Stimulated activated CD4-positive, alpha-beta T cell treated with anti-CD3 and anti-CD28 coated beads, Interleukin-12 subunit alpha, Interleukin-12 subunit beta, amount 100 ng/mL, for 48 hours (primary cell): Measurements from ENCODE around the gene KEL.

Source experiments
- DNase-seq, 3 donors: peaks; one replicate each; pipeline ENCODE4 v3.0.0-alpha.2; 2020; ENCODE audit warnings: low read depth in 2 of 3, low spot score in 1 of 3

Gene KEL

DNA sequence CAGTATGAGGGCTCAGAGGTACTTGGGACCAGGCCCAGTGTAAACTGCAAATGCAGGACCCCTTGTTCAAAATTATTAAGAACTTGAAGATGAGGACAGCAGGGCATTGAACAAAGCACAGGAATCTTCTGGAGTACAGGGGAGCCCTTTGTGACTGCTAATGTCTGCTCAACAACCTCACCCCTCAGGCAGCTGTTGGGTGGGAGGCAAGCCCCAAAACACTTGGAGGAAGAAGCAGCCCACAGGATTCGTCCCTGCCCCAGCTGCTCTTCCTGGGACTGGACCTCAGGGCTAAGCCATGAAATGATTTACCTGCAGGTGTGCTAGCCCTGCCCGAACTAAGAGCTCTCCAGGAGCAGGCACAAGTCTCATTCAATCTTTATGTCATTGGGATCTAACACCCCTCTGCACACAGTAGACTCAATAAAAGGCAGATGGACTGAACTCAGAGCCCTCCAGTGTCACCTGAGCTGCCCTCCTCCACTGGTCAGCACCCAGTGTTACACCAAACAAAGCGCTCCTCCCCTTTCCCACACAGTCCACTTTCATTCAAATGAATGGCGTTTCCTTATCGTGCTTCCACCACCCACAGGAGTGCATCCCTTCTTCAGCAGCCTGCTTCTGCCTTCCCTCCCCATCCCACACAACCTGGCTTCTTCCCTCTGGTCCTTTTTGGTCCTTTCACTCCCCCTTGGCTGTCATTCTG is 29.6 kb downstream of the KEL start:
- no peak for DNase-seq

DNA sequence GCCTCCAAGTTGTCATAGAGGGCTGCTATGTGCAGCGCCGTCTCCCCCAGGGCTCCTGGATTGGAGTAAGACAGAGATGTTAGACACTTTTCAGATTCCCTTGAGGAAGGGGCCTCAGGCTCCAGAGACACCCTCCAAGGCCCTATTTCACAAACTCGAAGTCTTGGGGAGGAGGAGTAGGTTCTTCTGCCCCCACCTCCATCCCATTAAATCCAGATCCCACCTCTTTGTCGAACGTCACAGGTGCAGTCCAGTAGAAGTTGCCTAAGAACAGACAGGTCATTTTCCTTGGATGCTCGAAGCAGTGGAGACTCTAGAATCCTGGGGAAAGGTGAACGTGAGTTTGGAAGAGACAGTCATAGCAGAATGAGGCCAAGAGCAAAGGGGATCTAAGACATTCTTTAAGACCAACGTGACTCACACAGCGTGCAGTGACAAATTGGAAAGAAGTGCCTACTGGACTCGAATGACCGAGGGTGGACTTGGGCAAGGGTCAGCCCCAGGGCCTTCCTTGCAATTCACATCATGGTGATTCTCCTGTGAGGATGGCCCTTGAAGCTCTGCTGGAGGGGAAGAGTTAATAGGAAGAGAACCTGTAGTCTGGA is 31.9 kb downstream of the KEL start:
- no peak for DNase-seq

DNA sequence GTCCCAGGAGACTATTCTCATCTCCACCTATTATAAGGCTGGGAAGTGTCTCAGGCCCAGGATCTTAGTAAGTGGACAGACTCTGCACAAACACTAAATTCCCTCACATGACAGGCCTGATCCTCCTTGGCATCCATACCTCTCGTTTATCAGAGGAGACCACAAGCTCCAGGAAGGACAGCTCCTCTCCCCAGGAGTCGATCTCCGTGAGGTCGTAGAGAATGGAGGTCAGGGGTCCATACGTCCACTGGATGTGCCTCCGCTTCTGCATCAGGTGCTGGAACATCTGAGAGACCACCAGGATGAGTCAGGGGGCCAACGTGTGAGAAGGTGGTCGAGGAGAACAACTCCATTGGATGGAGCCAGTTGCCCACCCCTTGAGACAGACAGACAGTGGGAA is 34.2 kb downstream of the KEL start:
- DNase-seq: no peak

DNA sequence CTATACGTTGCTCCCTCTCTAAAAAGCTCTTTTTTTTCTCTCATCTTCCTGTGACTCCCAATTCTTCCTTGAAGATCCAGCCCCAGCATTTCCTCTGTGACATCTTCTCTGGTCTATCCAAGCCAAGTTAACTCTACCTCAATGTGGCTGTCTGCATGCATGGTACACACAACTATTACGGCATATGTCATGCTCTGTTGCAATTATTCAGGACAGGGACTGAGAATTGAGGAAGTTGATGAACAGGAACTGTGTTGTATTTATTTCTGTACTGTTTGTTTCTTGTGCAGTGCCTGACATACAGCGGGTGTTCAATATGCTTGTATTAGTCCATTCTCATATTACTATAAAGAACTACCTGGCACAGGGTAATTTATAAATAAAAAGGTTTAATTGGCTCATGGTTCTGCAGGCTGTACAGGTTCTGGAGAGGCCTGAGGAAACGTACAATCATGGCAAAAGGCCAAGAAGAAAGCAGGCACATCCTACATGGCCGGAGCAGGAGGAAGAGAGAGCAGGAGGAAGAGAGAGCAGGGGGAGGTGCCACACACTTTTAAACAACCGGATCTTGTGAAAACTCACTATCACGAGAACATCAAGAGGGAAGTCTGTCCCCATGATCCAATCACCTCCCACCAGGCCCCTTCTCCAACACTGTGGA is 34.9 kb downstream of the KEL start:
- no peak for DNase-seq

DNA sequence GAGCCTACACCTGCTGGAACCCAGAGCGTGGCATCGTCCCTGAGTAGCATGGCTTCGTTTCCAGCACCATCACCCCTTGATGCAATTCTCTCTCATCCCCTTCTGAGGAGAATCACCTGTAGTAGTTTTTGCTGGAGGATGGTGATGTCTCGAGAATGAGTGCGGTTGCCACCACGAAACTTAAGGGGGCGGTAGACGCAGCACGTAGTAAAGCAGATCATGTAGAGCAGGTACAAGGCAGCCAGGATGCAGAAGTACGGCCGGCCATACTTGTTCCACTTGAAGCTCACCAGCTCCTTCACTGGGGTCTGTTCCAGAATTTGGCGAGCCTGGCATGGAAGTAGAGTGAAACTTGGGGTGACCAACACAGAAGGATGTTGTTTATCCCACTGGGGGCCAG is 36.8 kb downstream of the KEL start:
- DNase-seq: no peak

DNA sequence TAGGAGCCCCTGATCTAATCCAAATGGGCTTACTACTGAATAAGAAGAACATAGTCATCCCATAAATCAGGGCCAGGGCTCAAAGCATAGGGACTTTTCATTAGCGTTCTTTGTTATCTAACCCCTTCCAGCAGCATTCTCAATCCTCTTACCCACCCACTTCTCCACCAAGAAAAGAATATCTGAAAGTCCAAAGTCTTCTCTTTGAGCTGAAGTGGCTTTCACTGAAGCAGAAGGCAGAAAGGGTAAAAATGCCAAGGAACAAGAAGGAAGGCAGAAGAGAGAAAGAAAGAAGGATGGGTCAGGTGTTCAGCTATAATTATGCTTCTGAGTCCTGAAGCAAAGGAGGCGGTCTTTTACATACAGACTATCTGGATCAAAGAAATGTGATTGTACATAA is 38.8 kb downstream of the KEL start:
- DNase-seq: no peak

DNA sequence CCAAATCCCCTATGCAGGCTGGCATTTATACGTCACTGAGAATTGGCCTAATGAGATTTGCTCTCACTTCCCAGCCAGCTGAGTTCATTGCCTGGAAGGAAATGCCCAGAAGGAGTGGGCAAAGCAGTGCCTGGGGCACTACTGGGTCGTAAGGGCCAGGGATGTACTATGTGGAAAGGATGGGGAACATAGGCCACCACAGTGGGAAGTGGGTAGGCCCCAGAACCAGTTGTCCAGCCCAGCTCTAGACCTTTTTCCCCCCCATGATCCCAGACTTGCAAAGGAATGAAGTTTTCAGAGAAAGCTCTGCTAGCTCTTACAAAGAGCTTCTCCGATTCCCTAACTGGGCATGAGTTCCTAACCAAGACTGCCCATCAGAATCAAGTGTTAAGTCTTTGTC is 42.5 kb downstream of the KEL start:
- DNase-seq: no peak

DNA sequence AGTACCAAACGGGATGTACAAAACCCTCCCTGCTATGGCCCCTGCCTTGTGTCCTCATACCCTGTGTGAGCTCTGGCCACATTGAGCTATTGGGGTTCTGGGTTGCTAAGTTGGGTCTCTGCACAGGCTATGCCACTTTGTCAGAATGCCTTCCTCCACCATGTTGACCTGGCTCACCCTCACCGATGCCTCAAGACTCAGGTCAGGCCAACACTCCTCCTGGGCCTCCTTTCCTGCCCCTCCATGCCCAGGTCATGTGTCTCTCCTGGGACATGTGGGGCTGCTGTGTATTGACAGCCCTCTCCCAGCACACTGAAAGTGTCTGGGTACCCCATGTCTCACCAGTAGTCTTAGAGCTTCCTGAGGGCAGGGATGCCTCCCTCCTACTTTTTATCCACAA is 43.3 kb downstream of the KEL start:
- DNase-seq: no peak

DNA sequence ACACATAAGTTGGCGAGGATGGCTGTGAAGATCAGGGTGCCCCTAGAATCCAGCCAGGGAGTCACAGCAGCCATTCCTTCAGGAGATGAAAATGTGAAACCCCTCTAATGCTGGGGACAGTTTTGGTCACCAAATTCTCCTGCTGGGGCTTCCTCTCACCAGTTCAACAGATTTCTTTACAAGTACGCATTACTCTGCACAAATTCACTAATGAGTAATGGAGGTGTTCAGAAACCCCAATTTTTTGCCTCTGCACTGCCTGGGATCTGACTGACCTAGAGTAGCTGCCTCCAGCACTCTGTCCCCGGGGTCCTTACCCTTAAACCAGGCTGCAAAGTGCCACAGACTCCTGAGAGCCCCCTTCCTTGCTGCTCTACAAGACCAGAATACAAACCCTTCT is 44.7 kb downstream of the KEL start:
- DNase-seq: no peak

DNA sequence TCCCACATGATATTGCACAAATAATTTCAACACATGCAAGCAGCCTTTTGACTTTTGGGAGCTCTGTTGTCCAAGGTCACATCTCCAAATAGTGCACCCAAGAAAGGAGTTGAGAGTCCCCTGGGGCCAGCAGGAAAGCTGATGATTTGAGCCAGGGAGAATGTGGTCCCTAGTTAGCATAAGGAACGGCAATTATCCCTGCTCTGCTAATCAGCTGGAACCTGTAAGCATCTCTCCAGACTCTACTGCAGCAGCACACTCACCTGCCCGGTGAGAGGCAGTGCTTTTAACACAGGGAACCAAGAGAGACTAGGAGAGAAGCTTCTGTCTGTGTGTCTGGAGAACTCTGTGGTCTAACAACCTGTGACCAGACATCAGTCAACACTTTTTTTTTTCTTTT is 45.7 kb downstream of the KEL start:
- no peak for DNase-seq

DNA sequence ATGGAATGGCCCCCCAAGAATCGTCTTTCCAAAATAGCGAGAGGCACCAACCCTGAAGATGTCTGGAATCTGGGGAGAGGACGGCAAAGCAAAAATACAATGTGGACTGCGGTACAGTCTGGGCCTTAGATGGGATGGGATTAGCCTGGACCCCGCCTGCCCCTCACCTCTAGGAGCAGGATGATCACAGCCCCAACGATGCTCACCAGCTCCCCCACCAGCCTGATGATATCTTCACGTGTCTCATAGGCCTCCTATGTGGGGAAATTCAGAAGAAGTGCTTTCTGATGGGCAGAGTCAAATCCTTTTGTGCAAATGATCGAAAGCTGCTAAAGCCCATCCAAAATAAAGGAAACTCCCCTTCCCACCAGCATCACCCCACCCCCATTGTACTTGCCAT is 46.8 kb downstream of the KEL start:
- DNase-seq: no peak

DNA sequence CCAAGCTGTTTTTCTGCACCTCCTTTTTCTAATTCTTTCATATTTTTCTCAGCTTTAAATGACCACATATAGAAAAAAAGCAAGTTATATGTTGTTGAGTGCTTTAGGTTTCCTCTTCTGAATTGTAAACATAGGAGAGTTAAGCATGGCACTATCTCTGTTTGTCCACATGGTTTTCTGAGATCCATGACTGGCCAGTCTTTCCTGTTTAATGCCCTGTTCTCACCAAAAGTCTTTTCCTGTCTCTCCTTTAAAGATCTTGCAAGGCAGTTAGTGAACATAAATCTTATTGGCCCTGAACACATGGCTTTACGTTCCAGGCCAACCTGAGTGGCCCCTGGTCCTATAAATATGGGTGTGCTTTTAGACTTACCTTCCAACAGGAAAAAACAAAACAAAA is 48.0 kb downstream of the KEL start:
- no peak for DNase-seq

DNA sequence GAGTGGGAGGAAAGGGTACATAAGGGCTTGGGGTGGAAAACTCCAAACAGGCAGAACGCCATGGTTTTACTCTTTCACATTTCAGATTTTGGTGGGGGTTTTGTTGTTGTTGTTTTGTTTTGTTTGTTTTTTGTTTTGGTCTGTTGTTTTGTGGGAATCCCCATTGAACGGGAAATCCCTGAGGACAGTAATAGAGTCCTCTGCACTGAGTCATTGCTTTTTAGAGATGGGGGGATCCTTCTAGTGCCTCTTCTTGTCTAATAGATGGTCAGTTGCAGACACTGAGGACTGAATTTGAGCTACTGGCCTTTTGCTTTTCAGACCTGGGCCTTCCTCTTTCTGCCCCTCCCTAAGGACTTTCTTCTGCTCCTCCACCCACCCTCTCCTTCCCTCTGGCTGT is 48.6 kb downstream of the KEL start:
- no peak for DNase-seq

DNA sequence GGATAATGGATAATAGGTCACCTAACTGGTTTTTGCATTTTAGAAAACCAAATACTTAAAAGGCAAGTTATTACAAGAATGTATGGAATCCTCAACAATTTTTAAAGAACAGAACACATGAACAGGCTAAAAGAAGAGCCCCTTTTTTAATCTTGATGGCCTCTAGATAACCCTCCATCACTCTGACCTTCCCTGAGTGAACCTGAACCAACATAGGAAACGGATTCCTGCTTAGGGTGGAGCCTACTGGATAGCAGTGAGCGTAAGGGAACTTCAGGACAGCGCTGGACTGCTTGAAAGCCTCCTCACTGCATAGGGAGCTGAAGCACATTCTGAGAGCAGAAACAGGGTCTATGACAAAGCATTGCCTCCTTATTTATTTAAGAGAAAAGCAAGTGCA is 49.1 kb downstream of the KEL start:
- no peak for DNase-seq

DNA sequence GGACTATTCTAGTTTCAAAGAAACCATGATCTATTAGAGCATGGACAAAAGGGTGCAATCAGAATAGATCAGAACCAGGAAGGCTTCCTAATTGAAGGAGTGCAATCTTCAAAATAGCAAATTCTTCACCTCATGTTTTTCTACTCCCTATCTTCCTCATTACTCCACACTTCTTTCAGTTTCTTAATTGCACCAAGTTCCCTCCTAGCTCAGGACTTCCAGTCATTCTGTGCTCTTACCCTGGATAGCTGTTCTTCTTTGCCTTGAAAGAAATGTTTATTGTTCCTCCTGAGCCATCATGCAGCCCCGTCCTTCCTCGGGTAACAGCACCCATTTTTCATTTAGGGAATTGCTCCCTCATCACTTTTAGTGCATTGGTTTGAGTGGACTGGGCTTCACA is 51.7 kb downstream of the KEL start:
- no peak for DNase-seq

DNA sequence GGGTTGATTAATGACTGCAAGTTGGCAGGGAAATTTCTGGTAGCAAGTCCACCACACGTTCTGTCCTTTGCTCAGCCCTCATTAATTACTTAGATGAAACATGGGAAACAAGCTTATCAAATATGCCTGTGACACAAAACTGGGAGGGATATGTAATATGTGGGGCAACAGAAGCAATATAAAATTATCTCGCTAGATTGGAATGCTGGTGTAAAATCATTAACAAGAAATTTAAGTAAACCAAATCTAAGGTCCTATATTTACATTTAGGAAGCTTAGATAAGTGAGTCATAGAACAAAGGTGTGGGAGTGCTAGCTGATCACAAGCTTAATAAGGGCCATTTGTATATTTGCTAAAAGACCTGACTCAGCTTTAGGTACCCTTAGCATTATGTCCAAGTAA is 52.1 kb downstream of the KEL start:
- no peak for DNase-seq

DNA sequence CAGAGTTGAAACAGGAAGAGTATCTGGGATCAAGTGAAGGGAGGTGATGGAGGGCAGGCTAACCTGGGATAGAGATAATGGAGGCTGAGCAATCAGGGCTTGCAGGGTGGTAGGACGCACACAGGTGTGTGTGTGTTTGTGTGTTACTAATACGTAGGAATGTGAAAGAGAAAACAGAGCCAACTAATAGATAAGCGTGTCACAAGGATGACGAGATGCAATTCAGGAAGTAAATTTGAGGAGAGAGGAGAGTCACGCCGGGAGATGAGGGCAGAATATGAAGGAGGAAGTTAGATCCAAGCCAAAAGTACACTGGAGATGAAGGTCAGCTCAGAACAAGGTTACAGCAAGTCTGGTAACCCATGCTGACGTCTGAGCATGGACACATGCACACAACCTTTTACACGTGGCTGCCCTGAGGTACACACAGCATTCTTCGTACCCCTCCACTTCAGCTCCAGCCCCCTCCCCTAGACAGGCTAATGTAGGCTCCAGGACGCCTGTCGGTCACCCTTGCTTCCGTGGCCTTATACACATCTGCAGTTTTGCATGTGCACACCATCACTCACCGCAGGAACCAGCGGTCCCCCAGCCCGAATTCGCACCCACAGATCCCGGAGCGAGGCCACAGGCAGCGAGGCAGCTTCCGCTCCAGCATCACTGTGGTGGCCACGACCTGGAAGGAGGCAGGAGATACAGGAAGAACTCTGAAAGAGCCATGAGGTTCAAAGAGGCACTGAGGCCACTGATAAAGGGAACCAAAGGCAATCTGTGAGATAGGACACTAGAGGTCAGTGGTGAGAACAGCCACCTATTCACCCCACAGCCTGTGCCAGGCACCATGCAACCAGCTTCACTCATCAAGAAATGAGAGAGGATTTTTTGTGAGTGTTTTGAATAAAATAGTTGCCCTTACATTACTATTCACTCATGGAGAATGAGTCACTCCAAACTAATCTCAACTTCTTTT is 53.0 kb downstream of the KEL start:
- no peak for DNase-seq

DNA sequence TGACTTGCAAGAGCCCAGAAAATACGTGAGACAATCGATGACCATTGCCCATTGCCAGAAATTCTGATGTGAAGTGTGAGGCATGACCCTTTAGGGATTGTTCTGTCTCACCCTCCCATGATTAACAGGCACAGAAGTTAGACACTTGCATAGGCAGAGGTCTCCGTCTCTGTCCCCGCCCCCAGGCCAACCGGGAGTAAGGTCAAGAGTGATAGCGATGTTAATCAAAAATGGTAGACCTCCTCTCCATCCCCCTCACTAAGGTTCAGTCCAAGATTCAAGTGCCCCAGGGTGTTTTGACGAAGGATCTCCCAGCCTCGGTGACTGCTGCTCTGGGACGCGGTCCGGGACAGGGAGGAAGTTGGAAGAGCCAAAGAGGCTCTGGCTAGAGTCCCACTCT is 53.9 kb downstream of the KEL start:
- DNase-seq: no peak

DNA sequence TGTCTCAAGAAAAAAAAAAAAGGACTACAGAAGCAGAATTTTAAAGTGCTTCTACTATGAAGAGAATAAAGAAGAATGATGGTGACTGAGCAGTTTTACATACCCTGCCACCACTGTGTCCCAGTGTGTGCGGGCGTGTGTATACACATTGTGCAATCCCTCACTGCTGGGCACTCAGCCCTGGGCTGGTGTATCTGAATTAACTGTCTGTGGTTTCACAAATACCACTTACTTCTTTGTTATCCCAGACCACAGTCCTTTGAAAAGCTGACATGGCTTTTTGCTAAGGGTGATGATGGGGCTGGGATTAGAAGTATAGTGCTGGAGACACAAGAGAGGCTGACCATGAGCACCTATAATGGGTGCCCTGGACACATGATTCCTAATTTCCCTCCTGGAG is 55.5 kb downstream of the KEL start:
- DNase-seq: no peak

DNA sequence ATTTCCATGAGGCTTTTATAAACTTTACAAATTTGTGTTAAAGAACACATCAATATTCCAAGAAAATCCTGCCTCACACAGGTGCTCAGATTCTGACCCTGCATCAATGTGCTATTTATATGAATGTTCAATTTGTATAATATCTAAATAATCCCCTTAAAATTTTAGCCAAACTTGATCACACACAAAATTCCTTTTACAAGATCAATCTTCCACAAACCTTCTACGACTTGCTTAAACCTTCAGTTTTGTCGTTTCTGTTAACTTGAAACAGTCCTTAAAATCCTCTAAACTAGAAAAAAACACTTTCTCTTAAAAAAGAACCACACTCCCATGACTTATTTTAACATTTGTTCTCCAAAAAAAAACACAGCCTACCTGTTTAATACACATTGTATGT is 56.4 kb downstream of the KEL start:
- no peak for DNase-seq

DNA sequence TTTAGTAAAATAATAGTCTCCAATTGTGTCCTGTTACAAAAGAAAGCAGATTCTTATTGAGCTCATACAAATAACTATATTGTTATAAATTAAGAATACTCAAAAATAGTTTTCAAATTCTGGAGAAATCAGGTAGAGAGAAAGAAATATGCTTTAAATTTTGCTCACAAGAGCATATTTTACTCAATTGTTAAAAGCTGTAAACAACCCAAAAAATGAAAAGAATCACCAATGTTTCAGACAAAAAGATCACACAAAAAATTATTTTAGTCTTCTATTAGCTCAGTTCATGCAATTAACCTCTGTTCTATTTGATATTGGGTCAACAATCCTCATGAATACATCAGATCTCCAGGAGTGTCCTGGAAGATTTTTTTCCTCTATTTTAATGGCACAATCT is 58.0 kb downstream of the KEL start:
- DNase-seq: no peak
